HCEC 1CT (cell line): ENCODE data around the gene ST3GAL2.

ENCODE experiments used
- DNase-seq: peaks from one replicate; pipeline ENCODE4 v3.0.0-alpha.2; 2017

Gene ST3GAL2

DNA sequence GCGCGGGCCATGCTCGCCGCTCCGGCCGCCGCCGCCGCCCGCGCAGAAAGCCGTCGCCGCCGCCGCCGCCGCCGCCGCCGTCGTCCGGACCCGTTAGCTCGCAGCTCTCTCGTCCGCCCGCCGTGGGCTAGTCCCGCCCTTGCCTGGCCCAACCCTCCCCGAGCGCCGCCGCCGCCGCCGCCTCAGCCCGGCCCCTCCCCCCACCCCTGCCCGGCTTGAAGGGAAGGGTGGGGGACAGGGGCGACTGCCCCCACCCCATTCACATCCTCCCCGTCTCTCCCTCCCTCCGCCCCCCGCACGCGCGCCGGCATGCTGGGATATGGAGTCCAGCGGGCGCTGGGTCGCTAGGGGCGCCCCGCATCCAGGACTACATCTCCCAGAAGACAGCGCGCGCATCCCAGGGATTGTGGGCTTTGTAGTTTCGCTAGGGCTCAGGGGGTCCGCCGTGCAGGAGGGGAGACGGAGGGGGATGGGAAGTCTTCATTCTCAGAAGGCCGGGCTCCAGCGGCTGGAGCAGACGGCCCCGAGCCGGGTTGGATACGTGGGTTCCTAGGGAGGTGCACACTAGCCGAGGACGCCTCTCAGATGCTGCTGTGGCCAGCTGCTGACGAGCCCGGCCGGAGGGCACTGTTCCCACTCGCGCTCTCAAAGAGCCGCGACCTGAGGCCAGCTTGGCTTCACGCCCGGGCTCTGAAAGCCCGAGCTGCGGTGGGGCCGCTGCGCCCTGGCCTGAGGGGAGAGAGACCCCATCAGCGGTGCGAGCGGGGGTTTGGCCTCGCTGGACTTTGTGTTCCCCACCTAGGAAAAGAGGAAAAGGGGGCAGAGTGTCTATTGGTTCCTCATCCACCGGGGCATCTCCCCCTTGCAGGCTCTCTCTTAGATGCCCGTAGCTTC, at the start of gene ST3GAL2:
TSS of gene ST3GAL2 (minus strand) at position 132 of the 894 bp plus-strand sequence. CDS start 40,570 bp downstream, outside the sequence.
- DNase-seq, result peak; percentile 90

GRCh38 chr16:70484867-70485266, 46.0 kb upstream of the ST3GAL2 start:
- DNase-seq, result no peak

DNA sequence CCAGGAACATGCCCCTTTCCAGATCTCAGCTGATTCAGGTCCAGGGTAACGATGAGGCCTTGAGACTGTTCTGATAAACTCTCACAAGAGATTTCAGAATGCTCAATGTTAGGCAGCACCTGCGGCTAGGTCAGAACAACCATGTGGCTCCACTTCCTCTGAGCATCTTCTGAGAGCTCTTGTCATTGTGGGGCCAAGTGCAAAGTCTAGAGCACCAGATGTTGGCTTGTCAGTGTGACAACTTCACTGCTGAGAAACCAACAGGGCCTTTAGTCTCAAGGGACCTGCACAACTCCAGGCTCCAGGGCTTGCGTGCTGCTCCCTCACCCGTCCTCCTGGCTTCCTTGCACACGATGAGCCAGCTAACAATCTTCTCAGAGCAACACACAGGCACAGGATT, 44.5 kb upstream of the ST3GAL2 start:
- DNase-seq, result no peak

- no peak for DNase-seq
Measured at GRCh38 chr16:70482624-70483023, 43.7 kb upstream of the ST3GAL2 start.

DNA sequence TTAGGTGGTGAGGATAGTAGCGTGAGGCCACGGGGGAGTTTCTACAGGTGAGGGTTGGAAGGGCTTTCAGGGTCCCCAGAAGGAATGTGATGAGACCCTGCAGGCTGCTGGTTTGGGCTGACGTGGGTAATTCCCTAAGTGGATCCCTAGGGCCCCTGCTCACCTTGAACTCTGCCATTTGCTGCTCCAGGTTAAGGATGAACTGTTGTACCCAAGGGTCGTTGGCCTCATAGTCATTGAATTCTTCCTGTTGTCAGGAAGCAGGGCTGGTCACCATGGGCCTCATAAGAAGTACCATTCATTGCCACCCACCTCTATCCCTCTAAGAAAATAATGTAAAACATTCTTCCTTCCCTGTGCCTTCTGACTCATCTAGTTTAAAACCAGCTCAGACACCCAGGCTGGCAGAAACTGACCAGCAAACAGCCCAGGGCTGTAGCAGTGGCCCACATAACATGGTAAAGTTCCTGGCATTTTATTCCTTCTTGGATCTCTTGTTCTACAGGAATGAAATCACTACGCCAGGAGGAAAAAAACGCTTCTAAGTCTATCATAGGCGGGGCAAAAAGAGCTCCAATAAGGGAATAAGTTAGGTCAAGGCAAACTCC, 43.1 kb upstream of the ST3GAL2 start:
- DNase-seq, result no peak

- DNase-seq, result no peak
Measured at GRCh38 chr16:70480127-70481105, 41.5 kb upstream of the ST3GAL2 start.

DNA sequence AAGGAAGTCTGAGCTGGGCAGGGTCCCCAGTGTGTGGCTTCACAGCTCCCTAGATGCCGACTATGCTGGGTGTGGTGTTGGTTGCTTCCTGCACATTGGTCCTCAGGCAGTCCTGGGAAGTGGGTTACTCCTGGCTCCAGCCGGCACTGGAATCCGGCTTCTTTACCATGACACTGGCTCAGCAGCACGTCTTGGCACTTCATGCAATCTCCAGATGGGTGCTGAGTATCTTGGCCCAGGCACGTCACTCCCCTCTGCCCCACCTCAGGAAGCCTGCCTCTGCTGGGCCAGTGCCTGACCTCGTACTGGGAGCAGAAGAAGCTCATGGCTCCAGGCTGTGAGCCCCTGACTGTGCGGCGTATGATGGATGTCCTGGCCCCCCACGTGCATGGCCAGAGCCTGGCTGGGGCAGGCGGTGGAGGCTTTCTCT, 40.0 kb upstream of the ST3GAL2 start:
- no peak for DNase-seq

DNA sequence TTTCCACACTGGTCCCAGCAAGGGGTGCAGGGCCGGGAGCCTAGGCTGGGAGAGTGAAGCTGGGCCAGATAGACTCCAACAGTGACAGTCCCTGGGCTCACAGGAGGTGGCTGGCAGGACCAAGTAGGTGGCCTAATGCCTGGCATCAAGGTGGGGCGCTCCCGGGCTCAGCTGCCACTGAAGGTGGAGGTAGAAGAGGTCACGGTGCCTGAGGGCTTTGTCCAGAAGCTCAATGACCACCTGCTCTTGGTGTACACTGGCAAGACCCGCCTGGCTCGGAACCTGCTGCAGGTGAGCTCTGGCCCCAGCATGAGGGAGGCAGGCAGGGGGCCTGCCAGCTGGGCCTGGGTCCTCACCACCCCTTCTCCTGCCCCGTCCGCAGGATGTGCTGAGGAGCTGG, 39.3 kb upstream of the ST3GAL2 start:
- no peak for DNase-seq

DNA sequence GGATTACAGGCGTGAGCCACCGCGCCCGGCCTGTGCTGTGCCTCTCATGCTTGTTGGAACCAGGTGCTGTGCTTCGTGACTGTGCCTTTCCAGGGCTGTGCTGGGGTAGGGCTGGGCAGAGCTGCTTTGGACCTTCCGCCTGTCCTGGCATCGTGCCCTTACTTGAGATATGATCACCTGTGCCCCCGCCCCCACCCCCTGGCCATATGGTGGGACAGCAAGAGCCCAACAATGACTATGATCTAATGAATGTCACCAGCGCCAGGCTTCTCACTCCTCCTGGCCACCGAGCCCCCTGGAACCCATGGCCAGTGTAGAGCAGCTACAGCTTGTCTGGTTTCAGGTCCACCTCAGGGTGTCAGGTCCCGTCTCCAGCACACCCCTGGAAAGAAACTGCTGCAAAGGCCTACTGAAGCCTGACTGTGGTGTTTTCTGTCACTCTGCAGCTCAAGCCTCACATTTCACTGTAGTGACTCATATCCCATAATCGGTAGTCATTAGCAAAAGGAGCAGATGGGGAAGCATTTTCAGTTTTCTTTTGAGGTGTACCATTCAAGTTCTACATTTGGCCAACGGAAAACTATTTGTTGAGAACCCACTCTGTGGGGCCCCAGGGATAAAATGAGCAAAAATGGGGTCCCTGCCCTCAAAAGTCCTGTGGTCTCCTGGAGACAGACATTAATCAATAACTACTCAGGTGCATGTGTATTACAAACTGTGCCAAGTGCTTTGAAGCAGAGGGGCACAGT, 37.5 kb upstream of the ST3GAL2 start:
- DNase-seq, result peak; percentile 66

GRCh38 chr16:70475054-70475871, 36.4 kb upstream of the ST3GAL2 start:
- no peak for DNase-seq

DNA sequence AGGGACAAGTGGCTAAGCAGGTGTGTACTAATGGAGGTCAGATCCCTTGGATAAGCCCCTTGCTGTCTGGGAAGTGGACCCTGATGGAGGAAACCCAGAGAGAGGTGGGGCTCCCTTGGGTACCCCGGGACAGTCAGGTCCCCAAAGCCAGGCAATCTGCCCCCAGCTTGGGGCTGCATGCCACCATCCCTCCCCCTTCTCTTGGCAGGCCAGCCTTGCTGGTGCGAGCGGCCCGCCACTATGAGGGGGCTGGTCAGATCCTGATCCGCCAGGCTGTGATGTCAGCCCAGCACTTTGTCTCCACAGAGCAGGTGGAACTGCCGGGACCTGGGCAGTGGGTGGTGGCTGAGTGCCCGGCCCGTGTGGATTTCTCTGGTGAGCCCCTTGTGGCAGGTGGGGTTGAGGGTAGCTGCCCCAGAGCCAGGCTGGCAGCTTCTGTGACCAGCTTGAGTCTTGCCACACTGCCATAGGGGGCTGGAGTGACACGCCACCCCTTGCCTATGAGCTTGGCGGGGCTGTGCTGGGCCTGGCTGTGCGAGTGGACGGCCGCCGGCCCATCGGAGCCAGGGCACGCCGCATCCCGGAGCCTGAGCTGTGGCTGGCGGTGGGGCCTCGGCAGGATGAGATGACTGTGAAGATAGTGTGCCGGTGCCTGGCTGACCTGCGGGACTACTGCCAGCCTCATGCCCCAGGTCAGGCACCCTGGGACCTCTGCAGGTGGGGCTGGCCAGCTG, 35.6 kb upstream of the ST3GAL2 start:
- DNase-seq, result no peak

DNA sequence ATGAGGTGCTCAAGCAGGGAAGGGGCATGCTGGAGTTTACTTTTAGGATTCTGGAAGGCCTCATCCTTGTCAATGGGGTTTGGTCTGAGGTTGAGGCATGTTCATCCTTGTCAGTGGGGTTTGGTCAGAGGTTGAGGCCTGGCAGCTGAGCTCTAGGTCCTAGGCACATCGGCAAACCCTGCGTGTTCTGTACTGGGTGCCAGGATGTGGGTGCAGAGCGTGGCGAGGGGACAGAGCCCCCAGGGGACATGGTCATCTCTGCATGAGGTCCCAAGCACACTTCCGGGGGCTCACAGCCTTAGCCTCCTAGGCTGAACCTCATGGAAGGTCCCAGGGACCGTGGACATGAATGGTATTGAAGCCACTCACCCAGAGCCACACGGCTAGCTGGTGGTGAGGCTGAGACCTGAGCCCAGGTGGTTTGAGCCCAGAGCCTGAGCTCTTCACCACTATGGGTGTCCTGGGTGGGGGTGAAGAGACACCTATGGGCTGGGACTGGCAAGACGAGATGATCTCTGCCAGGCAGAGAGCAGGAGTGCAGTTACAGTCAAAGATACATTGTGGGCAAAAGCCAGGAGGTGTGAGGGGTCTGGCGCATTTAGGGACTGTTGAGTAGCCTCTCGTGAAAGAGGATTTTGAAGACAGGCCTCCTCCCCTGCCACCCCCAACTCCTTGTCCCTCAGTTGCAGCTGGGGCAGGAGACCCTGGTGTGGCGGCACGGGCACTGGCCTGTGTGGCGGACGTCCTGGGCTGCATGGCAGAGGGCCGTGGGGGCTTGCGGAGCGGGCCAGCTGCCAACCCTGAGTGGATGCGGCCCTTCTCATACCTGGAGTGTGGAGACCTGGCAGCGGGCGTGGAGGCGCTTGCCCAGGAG, 34.8 kb upstream of the ST3GAL2 start:
- DNase-seq, result no peak

GRCh38 chr16:70472786-70473433, 34.0 kb upstream of the ST3GAL2 start:
- DNase-seq, result no peak

DNA sequence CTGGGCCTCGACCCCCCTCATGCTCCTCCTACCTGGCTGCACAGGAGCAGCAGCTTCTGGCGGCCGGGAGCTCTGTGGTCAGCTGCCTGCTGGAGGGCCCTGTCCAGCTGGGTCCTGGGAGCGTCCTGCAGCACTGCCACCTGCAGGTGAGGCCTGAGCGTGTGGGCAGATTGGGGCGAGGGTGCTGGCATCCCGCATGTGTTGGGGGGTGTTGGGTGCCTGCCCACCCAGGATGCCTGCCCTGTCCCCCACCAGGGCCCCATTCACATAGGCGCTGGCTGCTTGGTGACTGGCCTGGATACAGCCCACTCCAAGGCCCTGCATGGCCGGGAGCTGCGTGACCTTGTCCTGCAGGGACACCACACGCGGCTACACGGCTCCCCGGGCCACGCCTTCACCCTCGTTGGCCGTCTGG, 32.0 kb upstream of the ST3GAL2 start:
- DNase-seq, result peak; percentile 32

- no peak for DNase-seq
Measured at GRCh38 chr16:70470141-70470926, 31.4 kb upstream of the ST3GAL2 start.

DNA sequence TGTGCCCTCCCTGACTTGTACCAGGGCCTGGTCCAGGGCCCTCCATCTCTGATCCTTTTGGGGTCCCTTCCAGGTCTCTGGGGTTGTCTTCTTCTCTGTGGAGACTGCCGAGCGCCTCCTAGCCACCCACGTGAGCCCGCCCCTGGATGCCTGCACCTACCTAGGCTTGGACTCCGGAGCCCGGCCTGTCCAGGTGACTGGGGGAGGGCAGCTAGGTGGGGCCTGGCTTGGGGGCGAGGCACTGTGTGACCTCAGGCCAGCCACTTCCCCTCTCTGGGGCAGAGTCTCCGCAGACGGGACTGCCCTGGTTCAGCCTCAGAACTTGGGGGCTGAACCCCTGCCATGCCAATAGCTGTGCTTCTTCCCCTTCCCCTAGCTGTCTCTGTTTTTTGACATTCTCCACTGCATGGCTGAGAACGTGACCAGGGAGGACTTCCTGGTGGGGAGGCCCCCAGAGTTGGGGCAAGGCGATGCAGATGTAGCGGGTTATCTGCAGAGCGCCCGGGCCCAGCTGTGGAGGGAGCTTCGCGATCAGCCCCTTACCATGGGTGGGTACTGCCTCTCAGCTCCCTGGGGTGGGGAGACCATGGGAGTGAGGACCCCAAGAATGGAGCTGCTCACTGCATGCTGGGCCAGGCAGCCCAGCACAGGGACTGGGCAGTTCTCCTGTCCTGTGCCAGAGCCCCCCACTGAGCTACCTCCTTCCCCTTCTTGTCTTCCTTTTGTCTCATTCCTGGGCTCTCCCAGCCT, 30.1 kb upstream of the ST3GAL2 start:
- DNase-seq, result no peak

DNA sequence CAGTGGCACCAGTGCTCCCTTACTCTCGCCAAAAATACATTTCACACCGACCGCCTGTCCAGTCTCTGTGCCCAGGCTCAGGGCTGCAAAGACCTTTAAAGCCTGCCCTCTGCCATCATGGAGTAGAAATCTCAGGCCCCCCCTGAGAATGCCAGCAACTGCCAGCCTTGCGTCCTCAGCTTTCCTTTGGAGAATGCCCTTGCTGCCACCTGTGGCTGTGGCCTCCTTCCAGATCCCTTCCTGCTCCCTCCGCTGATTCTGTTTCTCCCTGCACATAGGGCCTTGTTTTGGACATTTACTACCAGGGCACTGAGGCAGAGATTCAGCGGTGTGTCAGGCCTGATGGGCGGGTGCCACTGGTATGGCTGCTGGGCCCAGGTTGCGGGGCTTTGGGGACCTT, 28.7 kb upstream of the ST3GAL2 start:
- DNase-seq, result no peak
